ENCODE measurements around the gene REPS2. TPM values are rescaled to one million over a fixed set of nuclear protein-coding genes. Genes with fewer than 3 reads are reported as not detected.

The REPS2 gene
- total RNA-seq, 1 donor from 2014 or later = 1.2 TPM

DNA sequence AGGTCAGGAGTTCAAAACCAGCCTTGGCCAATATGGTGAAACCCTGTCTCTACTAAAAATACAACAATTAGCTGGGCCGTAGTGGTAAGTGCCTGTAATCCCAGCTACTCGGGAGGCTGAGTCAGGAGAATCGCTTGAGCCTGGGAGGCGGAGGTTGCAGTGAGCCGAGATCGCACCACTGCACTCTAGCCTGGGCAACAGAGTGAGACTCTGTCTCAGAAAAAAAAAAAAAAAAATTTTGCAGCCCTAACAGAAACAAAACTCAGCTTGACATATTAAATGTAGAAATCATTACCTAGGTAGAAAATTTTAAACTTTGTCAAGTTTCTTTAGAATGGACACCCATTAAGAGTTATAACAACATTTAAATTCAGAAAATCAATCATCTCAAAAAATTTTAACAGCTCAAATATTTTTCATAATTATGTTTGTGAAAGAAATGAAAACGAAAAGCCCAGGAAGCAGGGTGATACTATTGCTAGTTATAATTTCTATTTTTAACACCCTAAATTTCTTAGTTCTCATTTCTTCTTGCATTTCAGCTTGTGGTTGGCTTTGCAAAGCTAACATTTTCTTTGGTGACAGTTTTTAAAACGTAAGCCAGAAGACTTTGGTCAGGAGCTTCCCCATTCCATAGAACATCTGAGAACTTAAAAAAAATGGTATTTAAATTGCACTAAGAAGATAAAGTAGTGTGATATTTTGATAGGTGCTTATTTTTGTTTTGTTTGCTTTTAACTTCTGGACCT is 43.0 kb upstream of the REPS2 start:
- Histone ChIP-seq H3K4me3 (ENCODE audit: insufficient read depth, low read depth, low read length) (no peak overlapping the region), H4K20me1 (ENCODE audit: insufficient read depth, low read length) (no peaks in the 10 kb centered on the region), H3K27me3 (ENCODE audit: insufficient read depth, low read length) (no peaks in the 10 kb centered on the region), H3K9ac (ENCODE audit: low read length) (no peak overlapping the region), H2AFZ (ENCODE audit: low read depth, low read length) (no peak overlapping the region), H3K4me1 (ENCODE audit: insufficient read depth, low read length) (no peaks in the 10 kb centered on the region), H3K27ac (ENCODE audit: low read depth, low read length) (no peak overlapping the region), H3K36me3 (ENCODE audit: insufficient read depth, low read length) (no peaks in the 10 kb centered on the region), H3K9me3 (ENCODE audit: insufficient read depth, low read depth, low read length) (no peaks in the 10 kb centered on the region), H3K4me2 (ENCODE audit: low read length) (no peak overlapping the region), H3K79me2 (ENCODE audit: insufficient read depth, low read length) (no peaks in the 10 kb centered on the region)
- Mint-ChIP-seq H3K27ac (ENCODE audit: unreplicated experiment) (no peak overlapping the region), H3K9me3 (ENCODE audit: unreplicated experiment) (no peaks in the 10 kb centered on the region), H3K36me3 (ENCODE audit: low read depth, unreplicated experiment) (no peaks in the 10 kb centered on the region), H3K4me1 (ENCODE audit: low read depth, unreplicated experiment) (no peaks in the 10 kb centered on the region), H3K4me3 (ENCODE audit: unreplicated experiment) (no peak overlapping the region), H3K27me3 (ENCODE audit: low read depth, unreplicated experiment) (no peaks in the 10 kb centered on the region)
- TF ChIP-seq, protein P1, sequence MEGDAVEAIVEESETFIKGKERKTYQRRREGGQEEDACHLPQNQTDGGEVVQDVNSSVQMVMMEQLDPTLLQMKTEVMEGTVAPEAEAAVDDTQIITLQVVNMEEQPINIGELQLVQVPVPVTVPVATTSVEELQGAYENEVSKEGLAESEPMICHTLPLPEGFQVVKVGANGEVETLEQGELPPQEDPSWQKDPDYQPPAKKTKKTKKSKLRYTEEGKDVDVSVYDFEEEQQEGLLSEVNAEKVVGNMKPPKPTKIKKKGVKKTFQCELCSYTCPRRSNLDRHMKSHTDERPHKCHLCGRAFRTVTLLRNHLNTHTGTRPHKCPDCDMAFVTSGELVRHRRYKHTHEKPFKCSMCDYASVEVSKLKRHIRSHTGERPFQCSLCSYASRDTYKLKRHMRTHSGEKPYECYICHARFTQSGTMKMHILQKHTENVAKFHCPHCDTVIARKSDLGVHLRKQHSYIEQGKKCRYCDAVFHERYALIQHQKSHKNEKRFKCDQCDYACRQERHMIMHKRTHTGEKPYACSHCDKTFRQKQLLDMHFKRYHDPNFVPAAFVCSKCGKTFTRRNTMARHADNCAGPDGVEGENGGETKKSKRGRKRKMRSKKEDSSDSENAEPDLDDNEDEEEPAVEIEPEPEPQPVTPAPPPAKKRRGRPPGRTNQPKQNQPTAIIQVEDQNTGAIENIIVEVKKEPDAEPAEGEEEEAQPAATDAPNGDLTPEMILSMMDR (IDR thresholded peaks at IDR 0.05; ENCODE audit: insufficient read depth, low read depth, low read length) = no peak
- no peak for TF ChIP-seq EZH2 (IDR thresholded peaks at IDR 0.05; ENCODE audit: insufficient read depth, low read length)
- FAIRE-seq (no peak), DNase-seq (ENCODE audit: low read depth) (no peak)

DNA sequence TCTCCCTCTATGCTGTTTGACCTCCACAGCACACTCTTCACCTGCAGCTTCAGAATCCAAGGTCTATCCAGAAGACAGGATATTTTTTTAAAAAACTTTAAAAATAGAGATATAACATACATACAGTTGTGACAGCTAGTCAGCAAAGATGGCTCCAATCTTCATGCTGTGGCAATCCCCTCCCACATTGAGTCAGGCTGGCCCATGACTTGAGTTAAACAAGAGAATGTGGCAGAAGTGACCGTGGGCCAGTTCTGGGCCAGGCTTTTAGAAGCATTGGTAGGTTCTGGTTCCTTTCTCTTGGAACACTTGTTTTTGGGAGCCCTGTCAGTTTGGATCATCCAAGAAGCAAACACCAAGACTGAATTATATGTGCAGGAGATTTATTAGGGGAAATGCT is 36.1 kb upstream of the REPS2 start:
- Histone ChIP-seq H3K9ac (ENCODE audit: low read length) (no peak overlapping the region), H3K4me1 (ENCODE audit: insufficient read depth, low read length) (no peaks in the 10 kb centered on the region), H3K36me3 (ENCODE audit: insufficient read depth, low read length) (no peaks in the 10 kb centered on the region), H3K4me3 (ENCODE audit: insufficient read depth, low read depth, low read length) (no peak overlapping the region), H3K27me3 (ENCODE audit: insufficient read depth, low read length) (no peaks in the 10 kb centered on the region), H3K27ac (ENCODE audit: low read depth, low read length) (no peak overlapping the region), H4K20me1 (ENCODE audit: insufficient read depth, low read length) (no peaks in the 10 kb centered on the region), H3K9me3 (ENCODE audit: insufficient read depth, low read depth, low read length) (no peaks in the 10 kb centered on the region), H3K79me2 (ENCODE audit: insufficient read depth, low read length) (no peaks in the 10 kb centered on the region), H2AFZ (ENCODE audit: low read depth, low read length) (no peak overlapping the region), H3K4me2 (ENCODE audit: low read length) (no peak overlapping the region)
- Mint-ChIP-seq H3K4me3 (ENCODE audit: unreplicated experiment) (no peak overlapping the region), H3K9me3 (ENCODE audit: unreplicated experiment) (no peaks in the 10 kb centered on the region), H3K27ac (ENCODE audit: unreplicated experiment) (no peak overlapping the region), H3K36me3 (ENCODE audit: low read depth, unreplicated experiment) (no peaks in the 10 kb centered on the region), H3K4me1 (ENCODE audit: low read depth, unreplicated experiment) (no peaks in the 10 kb centered on the region), H3K27me3 (ENCODE audit: low read depth, unreplicated experiment) (no peaks in the 10 kb centered on the region)
- peak; percentile 76 for FAIRE-seq
- TF ChIP-seq, protein P1 (IDR thresholded peaks at IDR 0.05; ENCODE audit: insufficient read depth, low read depth, low read length) = no peak
- TF ChIP-seq EZH2 (IDR thresholded peaks at IDR 0.05; ENCODE audit: insufficient read depth, low read length) = no peak
- no peak for DNase-seq (ENCODE audit: low read depth)

DNA sequence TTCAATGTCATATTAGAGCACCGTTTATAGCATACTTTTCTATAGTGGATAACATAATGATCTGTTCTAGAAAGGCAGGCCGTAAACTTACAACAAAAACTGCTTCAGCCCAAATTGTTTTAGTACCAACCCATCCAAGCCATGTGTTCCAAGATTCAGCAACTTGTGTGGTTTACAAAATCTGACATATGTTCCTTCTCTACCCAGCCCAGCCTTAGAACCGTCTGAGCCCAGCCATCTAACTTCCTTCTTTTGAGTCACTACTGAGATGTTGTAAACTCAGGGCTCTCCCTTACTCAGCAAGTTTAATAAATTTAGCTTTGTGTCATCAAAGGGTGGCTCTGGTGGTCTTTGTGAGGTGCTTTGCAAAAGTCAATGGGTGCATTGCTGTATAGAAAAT is 32.4 kb upstream of the REPS2 start:
- DNase-seq (ENCODE audit: low read depth) (no peak), FAIRE-seq (peak; percentile 56)
- Mint-ChIP-seq H3K9me3 (ENCODE audit: unreplicated experiment) (no peaks in the 10 kb centered on the region), H3K27me3 (ENCODE audit: low read depth, unreplicated experiment) (no peaks in the 10 kb centered on the region), H3K36me3 (ENCODE audit: low read depth, unreplicated experiment) (no peaks in the 10 kb centered on the region), H3K4me1 (ENCODE audit: low read depth, unreplicated experiment) (no peaks in the 10 kb centered on the region), H3K27ac (ENCODE audit: unreplicated experiment) (no peak overlapping the region), H3K4me3 (ENCODE audit: unreplicated experiment) (no peak overlapping the region)
- H3K9me3 ChIP-seq (ENCODE audit: insufficient read depth, low read depth, low read length) = no peaks in the 10 kb centered on the region
- no peak overlapping the region for H3K4me3 ChIP-seq (ENCODE audit: insufficient read depth, low read depth, low read length)
- no peaks in the 10 kb centered on the region for H4K20me1 ChIP-seq (ENCODE audit: insufficient read depth, low read length)
- no peaks in the 10 kb centered on the region for H3K27me3 ChIP-seq (ENCODE audit: insufficient read depth, low read length)
- H3K4me1 ChIP-seq (ENCODE audit: insufficient read depth, low read length) = no peaks in the 10 kb centered on the region
- no peaks in the 10 kb centered on the region for H3K36me3 ChIP-seq (ENCODE audit: insufficient read depth, low read length)
- H3K4me2 ChIP-seq (ENCODE audit: low read length) = no peak overlapping the region
- H3K9ac ChIP-seq (ENCODE audit: low read length) = no peak overlapping the region
- no peak overlapping the region for H3K27ac ChIP-seq (ENCODE audit: low read depth, low read length)
- no peak for TF ChIP-seq EZH2 (IDR thresholded peaks at IDR 0.05; ENCODE audit: insufficient read depth, low read length)
- TF ChIP-seq, protein P1 (IDR thresholded peaks at IDR 0.05; ENCODE audit: insufficient read depth, low read depth, low read length) = no peak
- no peaks in the 10 kb centered on the region for H3K79me2 ChIP-seq (ENCODE audit: insufficient read depth, low read length)
- no peak overlapping the region for H2AFZ ChIP-seq (ENCODE audit: low read depth, low read length)

All from astrocyte (in vitro differentiated cells and primary cell).